GM13977 (cell line): ENCODE data around the gene KCNC4.

Experiments
- DNase-seq: peaks from one replicate; pipeline ENCODE4 v3.0.0; 2012; ENCODE audit warnings: low spot score
- CTCF ChIP-seq: IDR thresholded peaks from 2 replicates; pipeline ENCODE4 v1.5.1; 2012; ENCODE audit warnings: mild to moderate bottlenecking, control low read depth; ENCODE audit not compliant: insufficient read depth; ENCODE audit errors: extremely low read depth, missing control alignments
- in situ Hi-C: fragments of 300-500 bp; cut with MboI; formaldehyde crosslinking; loops from one replicate; pipeline ENCODE4 v1.12.0; 2022; ENCODE audit warnings: low sequenced_read_pairs, low pct_unique_long_range_greater_than_20kb, mixed read lengths, inconsistent platforms; ENCODE audit not compliant: unreplicated experiment

KCNC4 gene

GRCh38 chr1:110196917-110197765, 13.0 kb upstream of the KCNC4 start:
- peak; percentile 90 for DNase-seq
- in situ Hi-C loops: no loop called here
- TF ChIP-seq CTCF: peak; percentile 92

GRCh38 chr1:110197905-110198629, 12.0 kb upstream of the KCNC4 start:
- in situ Hi-C loops: no loop called here
- no peak for DNase-seq
- TF ChIP-seq CTCF: no peak

- in situ Hi-C loops: no loop called here
- TF ChIP-seq CTCF: no peak
- no peak for DNase-seq
Observed at GRCh38 chr1:110198746-110199145, 11.4 kb upstream of the KCNC4 start.

- no peak for DNase-seq
- no peak for TF ChIP-seq CTCF
- in situ Hi-C loops: loop anchor here (5.0 to 10.0 kb wide), 2 partner anchors 107 to 265 kb away; no protein-coding TSS in a partner anchor
Observed at GRCh38 chr1:110200190-110200589, 9.9 kb upstream of the KCNC4 start.

GRCh38 chr1:110200666-110201065, 9.4 kb upstream of the KCNC4 start:
- no peak for DNase-seq
- in situ Hi-C loops: loop anchor here (5.0 to 10.0 kb wide), 2 partner anchors 107 to 264 kb away; no protein-coding TSS in a partner anchor
- no peak for TF ChIP-seq CTCF

- no peak for DNase-seq
- in situ Hi-C loops: loop anchor here (5.0 to 10.0 kb wide), 2 partner anchors 106 to 264 kb away; no protein-coding TSS in a partner anchor
- TF ChIP-seq CTCF: no peak
Observed at GRCh38 chr1:110201157-110201825, 8.8 kb upstream of the KCNC4 start.
